H1 (cell line): ENCODE results near the gene PTPN2. TPM values are rescaled to one million over a fixed set of nuclear protein-coding genes. Genes with fewer than 3 reads are reported as not detected.

Experiments used
- CTCF ChIA-PET: fragments of 300-600 bp; sonication (Branson Sonifier 250); formaldehyde crosslinking; loops from one replicate; lab custom pipeline; 2021; ENCODE audit not compliant: partially characterized antibody; lab: Charles Lee
- POLR2A ChIA-PET: fragments of 300-600 bp; sonication (Branson Sonifier 250); formaldehyde crosslinking; loops from one replicate; lab custom pipeline; 2021; ENCODE audit warnings: inconsistent platforms; ENCODE audit not compliant: partially characterized antibody; lab: Charles Lee
- DNase-seq, 2 experiments: peaks; one replicate each; pipeline versions ENCODE4 v3.0.0 to v3.0.0-alpha.2; 2010 to 2022; ENCODE audit warnings: low spot score in 2 of 2, low read depth in 1 of 2, mixed read lengths in 1 of 2
- FAIRE-seq: peaks from 2 replicates; lab custom pipeline; 2011; peaks lifted over from hg19 to GRCh38; lab: Jason Lieb, UNC
- H2AFZ ChIP-seq: 2 replicates; pipeline ENCODE4 v1.8.1; 2012; ENCODE audit warnings: low read length, inconsistent platforms
- H2AK5ac ChIP-seq: 2 replicates; pipeline ENCODE4 v1.6.1; 2013; ENCODE audit warnings: low read depth, low read length
- H2BK120ac ChIP-seq: replicated peaks from 2 replicates; pipeline ENCODE3; 2013; ENCODE audit warnings: low read depth, low read length, inconsistent platforms
- H2BK12ac ChIP-seq: 2 replicates; pipeline ENCODE4 v1.6.1; 2013; ENCODE audit warnings: low read depth, low read length
- H2BK15ac ChIP-seq: 2 replicates; pipeline ENCODE4 v1.6.1; 2013; ENCODE audit warnings: low read length
- H2BK20ac ChIP-seq: 2 replicates; pipeline ENCODE4 v1.6.1; 2013; ENCODE audit warnings: low read length
- H2BK5ac ChIP-seq: 2 replicates; pipeline ENCODE4 v1.6.1; 2013; ENCODE audit warnings: low read depth, low read length
- H3K14ac ChIP-seq: 2 replicates; pipeline ENCODE4 v1.6.1; 2013; ENCODE audit warnings: inconsistent platforms; ENCODE audit not compliant: insufficient read length
- H3K18ac ChIP-seq: 2 replicates; pipeline ENCODE4 v1.6.1; 2013; ENCODE audit warnings: low read length; ENCODE audit errors: extremely low read depth
- H3K23ac ChIP-seq: 2 replicates; pipeline ENCODE4 v1.6.1; 2013; ENCODE audit warnings: inconsistent platforms; ENCODE audit not compliant: insufficient read length
- H3K23me2 ChIP-seq: 2 replicates; pipeline ENCODE4 v1.6.1; 2013; ENCODE audit warnings: low read depth, low read length
- H3K27ac ChIP-seq: 2 replicates; pipeline ENCODE4 v1.6.1; 2011; ENCODE audit warnings: low read depth, low read length, inconsistent platforms
- H3K27me3 ChIP-seq, 4 experiments: replicated peaks in 1 of 4; 1 replicate in 1 of 4; 2 replicates in 3 of 4; pipeline versions ENCODE4 v1.6.1 to v1.8.1; 2011 to 2013; ENCODE audit warnings: low read length in 3 of 4, mild to moderate bottlenecking in 3 of 4, inconsistent platforms in 2 of 4, mixed read lengths in 2 of 4, moderate library complexity in 1 of 4; ENCODE audit not compliant: control insufficient read depth in 3 of 4, insufficient read depth in 3 of 4; ENCODE audit errors: extremely low read depth in 1 of 4
- H3K36me3 ChIP-seq, 4 experiments: 2 replicates each; pipeline versions ENCODE4 v1.6.1 to v1.8.1; 2011 to 2013; ENCODE audit warnings: mild to moderate bottlenecking in 4 of 4, low read length in 3 of 4, moderate library complexity in 2 of 4, control low read depth in 1 of 4, inconsistent platforms in 1 of 4; ENCODE audit not compliant: insufficient read depth in 4 of 4, control insufficient read depth in 2 of 4
- H3K4ac ChIP-seq: replicated peaks from 2 replicates; pipeline ENCODE3; 2013; ENCODE audit warnings: low read length, low read depth, mixed read lengths, inconsistent platforms; ENCODE audit not compliant: insufficient read length
- H3K4me1 ChIP-seq, 4 experiments: replicated peaks in 1 of 4; 1 replicate in 1 of 4; 2 replicates in 3 of 4; pipeline versions ENCODE4 v1.6.1 to v1.8.1; 2011 to 2013; ENCODE audit warnings: low read length in 3 of 4, inconsistent platforms in 2 of 4, mixed read lengths in 1 of 4; ENCODE audit not compliant: insufficient read depth in 4 of 4, control insufficient read depth in 3 of 4
- H3K4me2 ChIP-seq, 2 experiments: 2 replicates each; pipeline versions ENCODE4 v1.6.1 to v1.8.1; 2011 to 2013; ENCODE audit warnings: low read depth in 2 of 2, low read length in 2 of 2, control low read depth in 1 of 2, inconsistent platforms in 1 of 2, mild to moderate bottlenecking in 1 of 2; ENCODE audit not compliant: insufficient read depth in 1 of 2
- H3K4me3 ChIP-seq, 4 experiments: fragments of 200-600, 300-600 bp in 1 of 4; sonication (generic), shearing (Covaris generic), sonication (Bioruptor Twin) in 1 of 4; 2 replicates each; pipeline versions ENCODE4 v1.5.1 to v1.8.1; 2011 to 2016; ENCODE audit warnings: low read length in 4 of 4, low read depth in 3 of 4, control low read depth in 2 of 4, inconsistent platforms in 2 of 4, mild to moderate bottlenecking in 2 of 4, mixed read lengths in 1 of 4, moderate library complexity in 1 of 4; ENCODE audit not compliant: insufficient read depth in 2 of 4; ENCODE audit errors: extremely low read depth in 1 of 4
- H3K56ac ChIP-seq: replicated peaks from 2 replicates; pipeline ENCODE3; 2013; ENCODE audit warnings: low read depth, mild to moderate bottlenecking, mixed read lengths, low read length, inconsistent platforms; ENCODE audit not compliant: insufficient read length
- H3K79me1 ChIP-seq: 2 replicates; pipeline ENCODE4 v1.6.1; 2013; ENCODE audit warnings: low read depth, low read length, control low read depth
- H3K79me2 ChIP-seq, 2 experiments: 2 replicates each; pipeline versions ENCODE4 v1.6.1 to v1.8.1; 2012 to 2013; ENCODE audit warnings: low read length in 2 of 2, mild to moderate bottlenecking in 2 of 2, inconsistent platforms in 1 of 2; ENCODE audit not compliant: insufficient read depth in 2 of 2, control insufficient read depth in 1 of 2
- H3K9ac ChIP-seq, 4 experiments: replicated peaks in 1 of 4; 1 replicate in 1 of 4; 2 replicates in 3 of 4; pipeline versions ENCODE4 v1.6.1 to v1.8.1; 2011 to 2013; ENCODE audit warnings: low read depth in 3 of 4, low read length in 3 of 4, control low read depth in 2 of 4, mild to moderate bottlenecking in 2 of 4, moderate library complexity in 2 of 4, inconsistent platforms in 1 of 4; ENCODE audit errors: extremely low read depth in 1 of 4
- H3K9me3 ChIP-seq, 2 experiments: 2 replicates each; pipeline versions ENCODE4 v1.6.1 to v1.8.1; 2012 to 2013; ENCODE audit warnings: mild to moderate bottlenecking in 2 of 2, moderate library complexity in 2 of 2, control low read depth in 1 of 2, inconsistent platforms in 1 of 2, low read depth in 1 of 2, low read length in 1 of 2, mixed read lengths in 1 of 2; ENCODE audit not compliant: insufficient read depth in 2 of 2
- H4K20me1 ChIP-seq, 2 experiments: replicated peaks in 1 of 2; 2 replicates each; pipeline versions ENCODE3 to v1.8.1; 2011 to 2013; ENCODE audit warnings: inconsistent platforms in 2 of 2, low read length in 2 of 2, mild to moderate bottlenecking in 1 of 2; ENCODE audit not compliant: insufficient read depth in 2 of 2, control insufficient read depth in 1 of 2
- H4K5ac ChIP-seq: 2 replicates; pipeline ENCODE4 v1.6.1; 2013; ENCODE audit warnings: low read length, low read depth, mixed read lengths, inconsistent platforms; ENCODE audit not compliant: insufficient read length
- H4K8ac ChIP-seq: 2 replicates; pipeline ENCODE4 v1.8.0; 2013; ENCODE audit warnings: mild to moderate bottlenecking, moderate library complexity, low read length, inconsistent platforms; ENCODE audit not compliant: insufficient read depth; ENCODE audit errors: extremely low read depth
- H4K91ac ChIP-seq: replicated peaks from 2 replicates; pipeline ENCODE3; 2013; ENCODE audit warnings: low read length, mixed read lengths, inconsistent platforms; ENCODE audit not compliant: insufficient read length
- ASH2L ChIP-seq: fragments of 200-600, 300-600 bp; sonication (generic); IDR thresholded peaks from one replicate; pipeline ENCODE4 v1.7.1; 2017; ENCODE audit warnings: low read length
- BCL11A ChIP-seq, 2 experiments: IDR thresholded peaks; one replicate each; pipeline ENCODE4 v1.6.1; 2011; ENCODE audit warnings: low read depth in 2 of 2, low read length in 2 of 2, mild to moderate bottlenecking in 2 of 2
- CREB1 ChIP-seq: IDR thresholded peaks from 2 replicates; pipeline ENCODE4 v1.6.1; 2012; ENCODE audit warnings: inconsistent platforms
- HDAC2 ChIP-seq, 2 experiments: fragments of 300-600 bp in 1 of 2; sonication (generic) in 1 of 2; IDR thresholded peaks; 2 replicates each; pipeline ENCODE4 v1.6.1; 2011 to 2012; ENCODE audit warnings: low read depth in 2 of 2, low read length in 2 of 2, mild to moderate bottlenecking in 2 of 2, moderate library complexity in 2 of 2, borderline replicate concordance in 1 of 2, inconsistent platforms in 1 of 2
- JUND ChIP-seq: IDR thresholded peaks from 2 replicates; pipeline ENCODE4 v1.6.1; 2011; ENCODE audit warnings: mild to moderate bottlenecking, improper control_type of control experiment, low read length
- KDM5A ChIP-seq: fragments of 200-600 bp; IDR thresholded peaks from 2 replicates; pipeline ENCODE4 v1.7.1; 2012; ENCODE audit warnings: mild to moderate bottlenecking, low read length, inconsistent platforms, mixed read lengths
- MAX ChIP-seq: IDR thresholded peaks from 2 replicates; pipeline ENCODE4 v1.6.1; 2012; ENCODE audit warnings: inconsistent platforms
- POLR2A ChIP-seq, 2 experiments: IDR thresholded peaks; 1 replicate in 1 of 2; 2 replicates in 1 of 2; pipeline ENCODE4 v1.6.1; 2011; ENCODE audit warnings: low read depth in 2 of 2, low read length in 2 of 2, mild to moderate bottlenecking in 2 of 2; ENCODE audit errors: control extremely low read depth in 1 of 2
- POU5F1 ChIP-seq: IDR thresholded peaks from 2 replicates; pipeline ENCODE4 v1.6.1; 2011; ENCODE audit warnings: low read depth, mild to moderate bottlenecking, low read length, moderate library complexity
- RBBP5 ChIP-seq: IDR thresholded peaks from 2 replicates; pipeline ENCODE4 v1.7.1; 2012; ENCODE audit warnings: low read depth, mild to moderate bottlenecking, inconsistent platforms, low read length, moderate library complexity, borderline replicate concordance
- SAP30 ChIP-seq: fragments of 300-600 bp; sonication (generic); IDR thresholded peaks from 2 replicates; pipeline ENCODE4 v1.7.1; 2012; ENCODE audit warnings: low read length, moderate library complexity, mild to moderate bottlenecking, inconsistent platforms; ENCODE audit not compliant: insufficient read depth, insufficient replicate concordance
- WGBS, 2 experiments: shearing (Covaris generic) in 1 of 2; methylation state at CpG; one replicate each; pipeline versions ENCODE4 v1.1.6 to v1.1.7; 2013 to 2015; ENCODE audit warnings: low lambda C conversion rate in 2 of 2, mixed read lengths in 2 of 2, inconsistent platforms in 1 of 2, low coverage in 1 of 2, missing lambda C conversion rate in 1 of 2; ENCODE audit not compliant: insufficient replicate concordance in 2 of 2, insufficient coverage in 1 of 2, insufficient read length in 1 of 2; ENCODE audit errors: extremely low coverage in 1 of 2, missing lambda C conversion rate in 1 of 2; 5-methylcytosine and 5-hydroxymethylcytosine counted together
- polyA plus RNA-seq, 7 experiments: library from polyadenylated mRNA; depleted of rRNA in 3 of 7; stranded (reverse) in 5 of 7; unstranded in 2 of 7; fragments of >200 nt in 5 of 7; fragments of 200-250 nt in 2 of 7; gene quantifications; 1 replicate in 5 of 7; 2 replicates in 1 of 7; 4 replicates in 1 of 7; pipeline versions ENCODE4 v1.2.1 to v1.2.3, GENCODE V29; 2011 to 2013; ENCODE audit warnings: missing spikeins in 2 of 7, mixed read lengths in 2 of 7
- total RNA-seq: library from RNA; stranded (reverse); fragmentation: NEBNext Ultra II Directional; extraction: Animal tissue kit (Norgen Biotek cat#: 25700); gene quantifications from 2 replicates; pipeline ENCODE4 v1.2.1, GENCODE V29; 2021

PTPN2 gene
- total and polyA plus RNA-seq, 2 of the 8 experiments (the other 6 are each of a cell fraction or from before 2014, with no cell fraction given) = 16.4 to 54.0 TPM

GRCh38 chr18:12839526-12840196, 44.4 kb downstream of the PTPN2 start:
- WGBS, 2 experiments = 82% methylated on average over 1 of the region's 1 CpG; no CpG with 5 or more reads in 1 of the 2 experiments
- FAIRE-seq (no peak), DNase-seq (no peak)
- H4K91ac ChIP-seq = no peak overlapping the region
- H3K56ac ChIP-seq = no peak overlapping the region
- no peak overlapping the region for H4K5ac ChIP-seq
- H3K79me1 ChIP-seq = peaks cover 9% of the 10 kb centered on the region; the same call in 1 of the 2 replicates
- no peak overlapping the region for H2BK5ac ChIP-seq
- H3K36me3 ChIP-seq = peaks cover 0 to 4% (median 1%) of the 10 kb centered on the region in 4 experiments; a peak in 3 of 8 replicates
- no peak overlapping the region for H3K14ac ChIP-seq
- ChIA-PET CTCF (interaction anchor here (1.6 kb wide), 1 partner anchor 13 kb away, joined by 3 read pairs; no protein-coding TSS in a partner anchor), POLR2A (no interaction called here)
- H3K27ac ChIP-seq = no peak overlapping the region
- H3K23me2 ChIP-seq = no peaks in the 10 kb centered on the region
- no peak overlapping the region for H3K4ac ChIP-seq
- H2BK15ac ChIP-seq = no peak overlapping the region
- H2BK20ac ChIP-seq = no peak overlapping the region
- H3K4me2 ChIP-seq = no peak overlapping the region
- H2BK120ac ChIP-seq = no peak overlapping the region
- peaks cover 0 to 9% of the 10 kb centered on the region in 2 experiments for H4K20me1 ChIP-seq
- no peaks in the 10 kb centered on the region for H3K9me3 ChIP-seq
- no peak overlapping the region for H3K23ac ChIP-seq
- no peaks in the 10 kb centered on the region for H3K27me3 ChIP-seq
- no peak overlapping the region for H3K18ac ChIP-seq
- H3K79me2 ChIP-seq = peaks cover 0 to 70% of the 10 kb centered on the region in 2 experiments; a peak in 2 of 4 replicates
- H3K4me3 ChIP-seq = no peak overlapping the region
- H2BK12ac ChIP-seq = no peak overlapping the region
- no peak overlapping the region for H2AFZ ChIP-seq
- H3K9ac ChIP-seq = no peak overlapping the region
- H4K8ac ChIP-seq = no peak overlapping the region
- no peak overlapping the region for H2AK5ac ChIP-seq
- H3K4me1 ChIP-seq = peaks cover 0 to 11% (median 8%) of the 10 kb centered on the region in 4 experiments; a peak in 5 of 7 replicates
- no peak for TF ChIP-seq POLR2A (IDR thresholded peaks at IDR 0.05; ENCODE audit: control extremely low read depth in 1 of 2, low read depth in 2 of 2, low read length in 2 of 2)
- TF ChIP-seq JUND = no peak
- no peak for TF ChIP-seq CREB1
- no peak for TF ChIP-seq POU5F1
- TF ChIP-seq HDAC2 (IDR thresholded peaks at IDR 0.05; ENCODE audit: borderline replicate concordance in 1 of 2, low read depth in 2 of 2, low read length in 2 of 2) = no peak
- no peak for TF ChIP-seq SAP30
- TF ChIP-seq KDM5A = no peak
- no peak for TF ChIP-seq BCL11A (IDR thresholded peaks at IDR 0.05; ENCODE audit: low read depth in 2 of 2, low read length in 2 of 2)
- no peak for TF ChIP-seq RBBP5
- TF ChIP-seq ASH2L = no peak
- no peak for TF ChIP-seq MAX
